ENCODE results near the gene CADM1.

DNA sequence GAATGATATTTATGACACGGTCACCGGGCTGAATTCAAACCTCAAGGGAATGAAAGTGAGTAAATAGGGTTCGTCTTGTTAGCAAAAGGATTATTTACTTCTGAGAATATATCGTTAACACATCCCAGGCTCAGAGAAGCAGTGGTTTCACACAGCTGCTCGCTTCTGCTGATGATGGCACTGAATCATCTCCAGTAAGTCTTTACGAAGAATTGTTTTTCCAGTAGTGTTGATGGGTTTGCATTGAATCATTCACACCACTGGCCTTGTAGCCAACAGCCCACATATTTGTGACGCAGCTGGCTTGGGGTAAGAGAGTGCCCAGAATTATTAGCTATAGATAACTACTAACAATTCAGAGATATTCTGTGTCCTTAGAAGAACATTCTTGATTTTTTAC lies 236.3 kb downstream of the CADM1 start:
- TF ChIP-seq, protein P1, sequence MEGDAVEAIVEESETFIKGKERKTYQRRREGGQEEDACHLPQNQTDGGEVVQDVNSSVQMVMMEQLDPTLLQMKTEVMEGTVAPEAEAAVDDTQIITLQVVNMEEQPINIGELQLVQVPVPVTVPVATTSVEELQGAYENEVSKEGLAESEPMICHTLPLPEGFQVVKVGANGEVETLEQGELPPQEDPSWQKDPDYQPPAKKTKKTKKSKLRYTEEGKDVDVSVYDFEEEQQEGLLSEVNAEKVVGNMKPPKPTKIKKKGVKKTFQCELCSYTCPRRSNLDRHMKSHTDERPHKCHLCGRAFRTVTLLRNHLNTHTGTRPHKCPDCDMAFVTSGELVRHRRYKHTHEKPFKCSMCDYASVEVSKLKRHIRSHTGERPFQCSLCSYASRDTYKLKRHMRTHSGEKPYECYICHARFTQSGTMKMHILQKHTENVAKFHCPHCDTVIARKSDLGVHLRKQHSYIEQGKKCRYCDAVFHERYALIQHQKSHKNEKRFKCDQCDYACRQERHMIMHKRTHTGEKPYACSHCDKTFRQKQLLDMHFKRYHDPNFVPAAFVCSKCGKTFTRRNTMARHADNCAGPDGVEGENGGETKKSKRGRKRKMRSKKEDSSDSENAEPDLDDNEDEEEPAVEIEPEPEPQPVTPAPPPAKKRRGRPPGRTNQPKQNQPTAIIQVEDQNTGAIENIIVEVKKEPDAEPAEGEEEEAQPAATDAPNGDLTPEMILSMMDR (IDR thresholded peaks at IDR 0.05 in 8 of 11, conservative IDR thresholded peaks at IDR 0.05 in 3 of 11), result no peak
- TF ChIP-seq POLR2AphosphoS5 (IDR thresholded peaks at IDR 0.05), result no peak
